Astrocyte (in vitro differentiated cells and primary cell): Measurements from ENCODE around the gene DCX.

Experiments used
- CTCF ChIP-seq: IDR thresholded peaks from 2 replicates; pipeline ENCODE4 v1.5.1; 2011; ENCODE audit warnings: low read depth, mild to moderate bottlenecking, inconsistent platforms, low read length, moderate library complexity; ENCODE audit not compliant: insufficient read depth
- EZH2 ChIP-seq: IDR thresholded peaks from 2 replicates; pipeline ENCODE4 v1.6.1; 2012; ENCODE audit warnings: mild to moderate bottlenecking, low read length, inconsistent platforms; ENCODE audit not compliant: insufficient read depth

DNA sequence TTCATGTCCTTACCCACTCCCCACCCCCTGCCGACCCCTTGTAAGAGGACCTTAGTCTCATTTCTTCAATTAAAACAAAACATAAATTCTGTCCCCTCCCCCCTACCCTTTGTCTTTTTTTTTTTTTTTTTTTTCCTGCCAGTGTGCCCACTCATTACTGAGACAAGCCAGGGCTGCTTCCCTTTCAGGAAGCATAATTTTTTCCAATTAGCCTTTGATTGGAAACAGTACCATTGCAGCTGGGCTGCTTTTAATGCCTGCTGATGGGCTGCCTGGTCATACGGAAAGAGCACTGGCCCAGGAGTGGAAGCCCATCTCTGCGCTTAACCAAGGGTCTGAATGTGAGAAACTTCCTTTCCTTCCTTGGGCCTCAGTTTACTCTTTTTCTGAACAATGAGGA is 123.2 kb downstream of the DCX start:
- TF ChIP-seq CTCF (no peak), EZH2 (no peak)
